COLO829 (cell line): ENCODE results near the gene MAST4.
"Not testable (repeated sequence)": the region's sequence is repeated elsewhere in the genome, so short reads cannot be mapped to it uniquely, and the experiment has no call there.

ENCODE experiments used
- DNase-seq: peaks from one replicate; pipeline ENCODE4 v3.0.0; 2012; ENCODE audit warnings: low spot score

MAST4 gene

DNA sequence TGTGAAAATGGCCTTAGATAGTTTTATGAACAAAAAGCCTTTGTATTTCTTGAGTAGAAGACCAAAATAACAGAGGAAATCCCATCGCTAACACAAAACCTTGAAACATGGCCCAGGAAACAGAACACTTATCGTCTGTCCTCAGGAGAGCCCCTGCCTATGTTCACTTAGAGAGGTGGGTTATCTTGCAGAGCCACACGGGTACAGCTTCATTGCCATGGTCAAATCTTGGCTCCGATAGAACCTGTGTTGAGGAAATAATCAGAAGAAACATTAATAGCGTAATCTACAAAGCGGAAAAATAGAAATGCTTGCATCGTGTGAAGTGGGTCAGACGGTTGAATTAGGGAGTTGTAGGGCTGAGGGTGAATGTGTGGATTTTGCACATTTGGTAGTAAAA lies 216.1 kb downstream of the MAST4 start:
- DNase-seq, result no peak

DNA sequence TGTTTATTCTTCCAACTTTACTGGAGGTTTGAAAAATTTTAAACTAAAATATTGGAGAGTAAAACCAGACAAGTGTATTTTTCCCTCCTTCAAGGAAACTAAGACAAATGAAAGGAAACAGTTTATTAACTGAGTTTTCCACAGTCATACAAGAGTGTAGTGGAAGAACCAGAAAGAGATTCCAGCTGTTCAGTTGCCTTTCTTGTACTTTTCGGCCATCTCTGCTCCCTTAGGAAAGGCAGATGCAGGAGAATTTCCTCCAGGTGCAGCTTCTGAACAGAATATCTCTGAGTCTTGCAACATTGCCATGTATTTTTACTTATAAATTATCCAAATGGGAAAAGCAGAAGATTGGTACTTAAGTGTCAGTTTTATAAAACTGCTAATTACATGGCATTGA lies 217.1 kb downstream of the MAST4 start:
- DNase-seq, result no peak

GRCh38 chr5:66814146-66814991 lies 218.2 kb downstream of the MAST4 start:
- peak; percentile 28 for DNase-seq

GRCh38 chr5:66818304-66818934 lies 222.2 kb downstream of the MAST4 start:
- DNase-seq, result no peak

DNA sequence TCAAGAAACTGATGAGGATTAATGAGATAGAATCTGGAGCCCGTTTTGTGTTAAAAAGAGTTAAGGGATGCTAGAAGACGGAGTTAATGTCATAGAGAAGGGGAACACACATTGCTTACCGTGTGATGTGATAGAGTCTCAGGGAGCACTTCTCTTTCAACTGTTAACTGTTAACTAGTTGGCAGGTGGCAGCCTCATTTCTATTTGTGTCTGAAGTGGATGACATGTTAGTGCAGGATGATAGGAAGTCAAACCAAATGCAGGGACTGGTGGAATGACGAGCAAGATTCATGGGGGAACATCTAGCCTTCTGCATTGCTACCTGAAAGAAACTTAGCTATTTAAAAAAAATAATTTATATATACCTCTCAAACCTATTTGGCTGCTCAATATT lies 222.7 kb downstream of the MAST4 start:
- no peak for DNase-seq

- DNase-seq, result no peak
These were observed 224.5 kb downstream of the MAST4 start for GRCh38 chr5:66820630-66821207.

- no peak for DNase-seq
These were observed 225.7 kb downstream of the MAST4 start for GRCh38 chr5:66821688-66822429.

- not testable (repeated sequence) for DNase-seq
These were observed 226.7 kb downstream of the MAST4 start for GRCh38 chr5:66822906-66823305.

- no peak for DNase-seq
These were observed 228.3 kb downstream of the MAST4 start for GRCh38 chr5:66824476-66824875.

DNA sequence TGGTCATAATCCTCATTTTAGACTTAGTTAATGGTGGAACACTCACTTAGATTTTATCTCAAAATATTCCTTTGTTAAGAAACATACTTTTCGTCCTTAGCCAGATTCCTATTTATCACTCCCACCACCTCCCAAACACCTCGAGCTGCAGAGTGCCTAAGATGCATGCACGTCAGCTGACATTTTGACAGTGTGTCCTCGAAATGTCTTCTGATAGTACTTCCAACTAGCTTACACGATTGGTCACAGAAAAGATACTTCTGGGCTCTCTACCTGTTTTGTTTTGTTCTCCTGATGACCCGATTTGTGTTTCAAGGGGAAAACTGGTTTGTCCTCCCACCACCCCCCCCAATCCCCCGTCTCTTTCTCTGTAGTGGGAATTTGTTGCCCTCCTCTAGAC lies 230.1 kb downstream of the MAST4 start:
- DNase-seq, result no peak

GRCh38 chr5:66826696-66827095 lies 230.5 kb downstream of the MAST4 start:
- DNase-seq, result no peak

- DNase-seq, result no peak
These were observed 231.9 kb downstream of the MAST4 start for GRCh38 chr5:66828046-66828547.

DNA sequence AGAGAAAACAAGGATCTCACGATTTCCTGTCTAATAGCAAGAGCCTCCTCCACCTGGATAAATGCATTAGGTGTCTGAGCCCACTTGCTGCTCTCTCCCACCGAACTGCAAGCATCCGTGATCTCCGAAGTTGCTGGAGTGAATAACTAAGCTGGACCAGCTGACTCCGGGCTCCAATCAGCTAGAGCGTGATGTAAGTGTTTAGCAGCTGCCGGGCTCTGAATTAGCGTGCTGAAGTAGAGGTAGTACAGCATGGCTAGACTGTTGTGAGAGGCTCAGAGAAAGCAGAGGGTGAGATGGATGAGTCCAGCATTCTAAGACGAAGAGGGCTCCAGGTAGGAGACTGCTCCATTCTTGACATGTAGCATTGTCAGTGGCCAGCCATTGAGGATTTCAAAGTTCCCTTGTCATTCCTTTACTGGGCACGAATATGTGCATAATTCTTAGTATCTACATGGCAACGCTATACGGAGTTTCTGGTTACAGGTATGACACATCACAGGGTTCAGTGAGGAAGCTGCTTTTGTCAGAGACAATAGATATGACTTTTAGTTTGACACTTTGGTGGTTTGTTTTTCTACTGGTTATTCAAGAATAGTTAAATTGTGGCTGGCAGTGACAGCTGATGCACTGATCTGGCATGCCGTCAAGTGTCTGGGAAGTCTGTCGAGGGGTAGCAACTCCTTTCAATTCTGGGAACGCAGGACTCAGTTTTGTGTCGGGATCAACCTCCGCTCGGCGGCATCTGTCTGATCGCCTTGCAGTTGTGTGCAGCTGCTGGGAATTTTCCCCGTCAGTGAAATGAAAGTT lies 232.6 kb downstream of the MAST4 start:
- DNase-seq, result no peak

DNA sequence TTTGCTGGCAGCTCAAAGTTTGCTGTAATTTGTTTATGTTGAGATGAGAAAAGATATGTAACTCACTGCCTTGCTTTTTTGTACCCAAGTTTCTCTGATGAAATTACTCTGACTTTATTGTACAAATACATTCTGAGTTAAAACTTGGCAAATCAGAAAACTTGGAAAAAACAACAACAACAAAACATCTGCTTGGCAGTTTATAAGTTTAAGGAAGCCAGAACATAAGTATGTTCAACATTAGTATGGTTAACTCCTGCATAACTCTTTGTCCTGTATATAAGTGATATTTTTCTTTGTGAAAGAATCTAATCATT lies 233.1 kb downstream of the MAST4 start:
- DNase-seq, result no peak

GRCh38 chr5:66829826-66830225 lies 233.6 kb downstream of the MAST4 start:
- DNase-seq, result no peak

DNA sequence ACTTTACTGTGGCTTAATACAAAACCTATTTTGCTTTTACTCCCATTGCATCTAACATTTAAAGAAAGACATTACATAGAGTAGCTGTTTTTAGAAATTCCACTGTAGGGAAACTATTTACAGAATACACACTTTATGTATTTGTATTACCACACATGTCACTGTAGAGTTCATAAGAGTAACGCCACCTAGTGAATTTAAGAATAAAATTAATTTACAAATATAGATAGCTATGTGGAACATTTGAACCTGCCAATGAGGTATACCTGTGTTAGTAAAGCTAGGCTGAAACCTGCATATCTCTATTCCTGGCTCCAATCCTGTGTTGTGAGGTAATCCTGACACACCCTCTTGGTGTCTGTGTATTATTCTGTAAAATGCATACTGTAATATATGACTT lies 234.4 kb downstream of the MAST4 start:
- DNase-seq, result no peak

DNA sequence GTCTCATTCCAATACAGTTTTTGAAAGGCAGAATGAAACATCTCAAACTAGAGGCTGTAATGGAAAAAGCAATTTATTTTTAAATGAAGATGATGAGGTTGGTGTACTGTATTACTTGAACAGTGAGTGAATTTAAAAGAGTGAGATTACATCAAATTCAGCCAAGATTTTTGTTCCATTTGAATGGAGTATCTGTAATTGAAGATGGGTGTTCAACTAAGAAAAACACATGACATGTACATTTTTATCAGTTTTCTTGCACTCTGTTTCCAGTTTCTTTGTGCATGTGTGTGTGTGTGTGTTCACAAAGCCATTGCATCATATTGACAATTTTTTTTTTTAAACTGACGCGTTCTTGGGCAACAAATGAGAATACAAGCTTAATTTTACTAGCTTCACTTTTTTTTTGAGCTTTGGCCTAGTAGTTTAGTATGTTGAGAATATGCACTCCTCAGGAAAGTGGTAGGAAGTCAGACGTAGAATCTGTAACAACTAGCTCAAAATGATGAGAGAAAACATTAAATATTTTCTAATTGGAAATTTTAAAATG lies 243.5 kb downstream of the MAST4 start:
- no peak for DNase-seq

DNA sequence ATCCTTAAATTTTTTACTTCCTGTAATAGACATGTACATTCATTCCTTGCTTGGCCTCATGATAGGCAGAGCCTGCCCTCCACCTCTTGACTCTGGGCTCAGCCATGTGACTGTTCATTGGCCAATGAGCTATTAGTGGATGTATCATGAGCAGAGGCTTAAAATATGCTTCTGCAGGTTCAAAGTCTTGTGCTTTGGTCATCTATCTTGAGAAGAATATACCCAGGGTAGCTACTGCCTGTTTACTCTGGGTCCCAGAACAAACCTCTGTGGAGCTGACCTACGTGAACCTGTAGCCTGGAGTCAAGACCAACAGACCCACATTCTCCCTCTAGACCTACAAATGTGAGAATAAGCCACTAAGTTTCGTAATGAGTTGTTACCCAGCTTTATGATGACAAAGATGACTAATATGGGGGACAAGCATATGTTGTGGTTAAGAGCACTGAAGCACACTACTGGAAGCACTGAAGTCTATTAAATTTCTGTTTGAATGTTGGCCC lies 244.4 kb downstream of the MAST4 start:
- DNase-seq, result no peak

GRCh38 chr5:66841264-66841663 lies 245.1 kb downstream of the MAST4 start:
- DNase-seq, result no peak

DNA sequence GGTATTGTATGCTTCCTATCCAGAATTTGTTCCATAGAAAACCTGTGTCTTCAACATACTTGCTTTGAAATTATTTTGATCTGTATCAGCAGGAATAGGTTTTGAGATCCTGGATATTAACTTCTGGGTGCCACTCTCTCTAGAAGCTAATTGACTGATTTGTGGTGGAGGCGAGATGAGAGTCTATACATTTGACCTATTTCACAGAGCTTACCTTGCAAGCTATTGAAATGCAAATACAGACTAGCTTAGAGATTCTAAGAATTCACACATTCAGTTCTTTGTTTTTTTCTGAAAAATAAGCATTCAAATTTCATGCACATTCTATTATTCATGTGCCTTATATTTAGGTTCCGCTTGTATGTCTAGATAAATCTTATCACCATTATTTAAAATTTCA lies 246.3 kb downstream of the MAST4 start:
- no peak for DNase-seq

DNA sequence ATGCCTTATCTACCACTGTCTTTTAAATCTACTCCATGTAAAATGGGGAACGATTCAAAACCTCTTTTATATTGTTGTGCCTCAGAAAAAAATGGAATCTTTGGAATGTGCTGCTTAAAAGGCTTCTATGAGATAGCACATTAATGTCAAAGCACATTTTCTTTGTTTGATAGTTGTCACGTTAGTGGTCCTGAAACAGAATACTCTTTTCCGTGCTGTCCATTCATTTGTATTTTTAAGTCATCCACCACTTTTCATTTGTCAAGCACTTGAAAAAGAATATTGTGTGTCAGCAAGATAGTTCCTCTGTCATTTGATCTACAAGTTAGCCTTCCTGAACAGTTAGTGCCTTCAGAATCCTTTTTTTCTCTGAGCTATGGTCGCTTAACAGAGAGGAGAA lies 246.9 kb downstream of the MAST4 start:
- DNase-seq, result no peak
